Ascending aorta (tissue), 2 donors: ENCODE results near the gene AIP. TPM values are rescaled to one million over a fixed set of nuclear protein-coding genes. Genes with fewer than 3 reads are reported as not detected.

Experiments used
- DNase-seq, 2 donors: peaks; one replicate each; pipeline ENCODE4 v3.0.0-alpha.2; 2019; ENCODE audit warnings: low spot score in 2 of 2
- H3K27ac ChIP-seq, 2 donors: fragments of 200-600 bp; sonication (generic); one replicate each; pipeline ENCODE4 v1.5.1; 2016 to 2017; ENCODE audit warnings: mild to moderate bottlenecking in 1 of 2
- H3K27me3 ChIP-seq: fragments of 200-600 bp; sonication (generic); one replicate; pipeline ENCODE4 v1.5.1; 2017
- H3K36me3 ChIP-seq, 2 donors: fragments of 200-600 bp; sonication (generic); one replicate each; pipeline ENCODE4 v1.5.1; 2016
- H3K4me1 ChIP-seq, 2 donors: fragments of 200-600 bp; sonication (generic); one replicate each; pipeline ENCODE4 v1.5.1; 2016 to 2017; ENCODE audit warnings: mild to moderate bottlenecking in 1 of 2
- H3K4me3 ChIP-seq, 2 donors: fragments of 200-600 bp; sonication (generic); one replicate each; pipeline ENCODE4 v1.5.1; 2016 to 2017; ENCODE audit warnings: mild to moderate bottlenecking in 1 of 2
- H3K9me3 ChIP-seq, 2 donors: fragments of 200-600 bp; sonication (generic); one replicate each; pipeline ENCODE4 v1.5.1; 2016
- CTCF ChIP-seq, 3 experiments: fragments of 200-600 bp in 2 of 3; fragments of 450-650 bp in 1 of 3; sonication (generic) in 2 of 3; IDR thresholded peaks; one replicate each; pipeline ENCODE4 v1.5.1; 2016 to 2019; ENCODE audit warnings: antibody characterized with exemption in 3 of 3, mild to moderate bottlenecking in 1 of 3, moderate library complexity in 1 of 3
- intact Hi-C: fragments of 100-400 bp; cut with DNase I; formaldehyde crosslinking; loops from one replicate; pipeline ENCODE4 v1.15.1; 2023
- total RNA-seq: library from RNA; depleted of rRNA; stranded (reverse); fragments of >200 nt; gene quantifications from one replicate; pipeline ENCODE4 v1.1.0, GENCODE V29; 2016

AIP gene
- total RNA-seq, 1 donor from 2014 or later = 116 TPM

- intact Hi-C loops = no loop called here
- DNase-seq = no peak
- no peak for TF ChIP-seq CTCF (IDR thresholded peaks at IDR 0.05)
These were observed 25.4 kb upstream of the AIP start for GRCh38 chr11:67457453-67457852.

GRCh38 chr11:67458266-67458665 is 24.6 kb upstream of the AIP start:
- no peaks in the 10 kb centered on the region for H3K27me3 ChIP-seq
- intact Hi-C loops = no loop called here
- H3K9me3 ChIP-seq = no peaks in the 10 kb centered on the region
- no peaks in the 10 kb centered on the region for H3K4me1 ChIP-seq
- H3K36me3 ChIP-seq = no peaks in the 10 kb centered on the region
- no peak overlapping the region for H3K4me3 ChIP-seq
- DNase-seq = no peak
- no peak for TF ChIP-seq CTCF (IDR thresholded peaks at IDR 0.05)
- no peak overlapping the region for H3K27ac ChIP-seq

More at GRCh38 chr11:67457453-67457852, 25.4 kb upstream of the AIP start:
- Histone ChIP-seq H3K4me1 (no peaks in the 10 kb centered on the region), H3K9me3 (no peaks in the 10 kb centered on the region), H3K4me3 (no peak overlapping the region), H3K27me3 (no peaks in the 10 kb centered on the region), H3K36me3 (no peaks in the 10 kb centered on the region), H3K27ac (no peak overlapping the region)

- Histone ChIP-seq H3K4me1 (peaks cover 5 to 22% of the 10 kb centered on the region in 2 donors), H3K4me3 (no peak overlapping the region), H3K27ac (peak overlapping the region; percentile 90 to 94), H3K9me3 (no peaks in the 10 kb centered on the region), H3K27me3 (no peaks in the 10 kb centered on the region), H3K36me3 (no peaks in the 10 kb centered on the region)
- intact Hi-C loops = no loop called here
- DNase-seq = no peak
- TF ChIP-seq CTCF (IDR thresholded peaks at IDR 0.05) = no peak
These were observed 19.6 kb upstream of the AIP start for GRCh38 chr11:67463186-67463585.

- intact Hi-C loops = no loop called here
- peak overlapping the region; percentile 60 to 70 for H3K4me3 ChIP-seq
- no peaks in the 10 kb centered on the region for H3K36me3 ChIP-seq
- peak; percentile 51 to 84 for DNase-seq
- H3K9me3 ChIP-seq = no peaks in the 10 kb centered on the region
- H3K4me1 ChIP-seq = peaks cover 5 to 25% of the 10 kb centered on the region in 2 donors
- no peaks in the 10 kb centered on the region for H3K27me3 ChIP-seq
- no peak for TF ChIP-seq CTCF (IDR thresholded peaks at IDR 0.05)
- peak overlapping the region; percentile 90 to 94 for H3K27ac ChIP-seq
These were observed 19.0 kb upstream of the AIP start for GRCh38 chr11:67463680-67464410.

- peaks cover 5 to 25% of the 10 kb centered on the region in 2 donors for H3K4me1 ChIP-seq
These were observed 18.2 kb upstream of the AIP start for GRCh38 chr11:67464411-67465188.

More at GRCh38 chr11:67464411-67465188, 18.2 kb upstream of the AIP start:
- peak overlapping the region; percentile 60 to 70 for H3K4me3 ChIP-seq
- DNase-seq = peak; percentile 59 to 92
- H3K36me3 ChIP-seq = no peaks in the 10 kb centered on the region
- no peaks in the 10 kb centered on the region for H3K9me3 ChIP-seq
- H3K27ac ChIP-seq = peak overlapping the region; percentile 90 to 94
- H3K27me3 ChIP-seq = no peaks in the 10 kb centered on the region
- intact Hi-C loops = no loop called here
- no peak for TF ChIP-seq CTCF (IDR thresholded peaks at IDR 0.05)
